Measurements from ENCODE around the gene ERCC8.

ERCC8 gene

DNA sequence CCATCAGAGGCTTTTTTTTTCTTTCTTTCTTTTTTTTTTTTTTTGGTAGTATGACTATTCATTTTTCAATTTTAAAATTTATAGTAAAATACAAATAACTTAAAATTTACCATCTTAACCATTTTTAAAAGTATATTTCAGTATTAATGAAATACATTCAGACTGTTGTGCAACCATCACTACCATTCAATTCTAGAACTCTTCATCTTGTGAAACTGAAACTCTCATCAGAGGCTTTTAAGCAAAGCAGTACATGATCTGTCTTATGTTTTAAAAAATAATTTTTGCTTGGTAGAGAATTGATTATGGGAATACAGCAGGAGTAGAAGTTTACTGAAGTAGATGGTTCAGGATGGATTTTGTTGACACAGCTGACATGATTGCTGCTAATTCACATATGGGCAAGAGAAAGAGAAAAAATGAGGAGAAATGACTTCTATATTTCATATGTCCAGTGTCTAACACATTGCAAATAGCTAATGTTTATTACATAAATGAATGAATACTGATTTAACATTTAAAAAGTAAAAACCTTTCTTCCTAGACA lies 114.2 kb downstream of the ERCC8 start:
- no peak for DNase-seq

DNA sequence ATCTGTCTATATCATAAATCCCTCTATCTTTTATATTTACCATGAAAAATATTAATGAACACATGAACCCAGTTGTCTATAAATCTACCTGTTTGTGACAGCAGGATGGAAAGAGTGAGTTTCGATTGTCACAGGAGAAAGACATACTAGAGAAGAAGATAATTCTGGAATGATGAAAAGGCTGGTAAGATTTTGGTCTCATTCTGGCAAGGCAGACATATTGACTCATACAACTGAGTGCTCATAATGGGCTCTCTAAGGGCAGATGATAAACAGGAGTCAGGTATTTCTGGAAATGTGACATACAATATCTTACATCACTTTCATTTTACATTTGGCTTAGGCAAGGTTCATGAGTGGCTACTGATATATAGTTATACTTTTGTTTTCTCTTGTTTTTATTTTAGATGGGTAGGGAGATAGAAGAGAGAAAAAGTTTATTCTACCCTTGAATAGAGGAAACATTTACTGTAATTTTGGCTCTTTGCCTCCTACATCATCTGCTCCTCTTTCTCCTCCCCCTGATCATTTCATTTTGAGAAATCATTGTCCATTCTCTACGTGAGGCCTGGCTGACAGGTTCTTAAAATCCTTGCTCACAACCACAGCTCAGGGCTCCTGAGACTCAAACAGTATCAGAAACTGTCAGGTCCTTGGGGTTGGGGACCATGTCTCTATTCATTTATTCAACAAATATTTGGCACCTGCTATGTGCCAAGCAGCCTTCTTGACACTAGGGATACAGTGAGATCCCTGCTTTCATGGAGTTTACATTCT lies 115.2 kb downstream of the ERCC8 start:
- DNase-seq = no peak

DNA sequence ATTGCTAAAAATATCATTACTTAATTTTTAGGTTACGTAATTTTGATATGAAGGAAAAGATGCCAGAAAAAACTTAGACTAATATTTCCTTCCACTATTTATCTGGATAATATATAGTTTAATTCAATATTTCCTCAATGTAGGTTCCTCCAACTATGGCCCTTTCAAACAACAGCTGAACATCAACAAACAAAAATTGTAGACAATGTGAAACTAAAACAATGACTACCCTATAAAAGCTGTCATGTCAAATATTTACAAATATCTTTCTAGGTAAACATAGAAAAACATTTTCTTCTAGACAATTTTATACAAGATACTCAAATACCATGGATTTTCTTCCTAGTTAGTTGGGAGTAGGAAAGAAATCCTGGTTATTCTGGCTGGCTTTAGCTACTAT lies 117.7 kb downstream of the ERCC8 start:
- no peak for DNase-seq

GRCh38 chr5:60826653-60827052 lies 118.2 kb downstream of the ERCC8 start:
- no peak for DNase-seq

Measured in fibroblast of upper back skin (primary cell).